K562 (cell line): ENCODE measurements around the gene CEND1. TPM values are rescaled to one million over a fixed set of nuclear protein-coding genes. Genes with fewer than 3 reads are reported as not detected.
A peak's percentile ranks its signal among the peaks of the same experiment; 100 is the strongest.

ENCODE experiments used
- ATAC-seq: fragments of 200-7000 bp; cut with Tn5 transposase; 3 replicates; pipeline ENCODE4 v1.9.1; 2020; ENCODE audit warnings: moderate library complexity
- BruUV-seq: library from RNA; stranded (reverse); fragments of 400-500 nt; replicated peaks from 2 replicates; lab custom pipeline; 2021; lab: Mats Ljungman, UMichigan
- CTCF ChIA-PET: fragments of 300-600 bp; formaldehyde crosslinking; extraction: SDS; loops from one replicate; lab custom pipeline; 2021; ENCODE audit warnings: low intra/inter-chr PET ratio; lab: Yijun Ruan, JAX
- POLR2A ChIA-PET: fragments of 300-600, 350-650 bp; sonication (Branson Sonifier 250); formaldehyde crosslinking; extraction: SDS; loops from one replicate; lab custom pipeline; 2021; ENCODE audit warnings: antibody characterized with exemption, inconsistent platforms; lab: Yijun Ruan, JAX
- DNase-seq, 4 experiments: peaks; one replicate each; pipeline versions ENCODE4 v3.0.0 to v3.0.0-alpha.2; 2011 to 2018; ENCODE audit warnings: low spot score in 3 of 4, mixed read lengths in 3 of 4; ENCODE audit errors: extremely low read depth in 1 of 4
- FAIRE-seq: peaks from 2 replicates; lab custom pipeline; 2011; peaks lifted over from hg19 to GRCh38; lab: Jason Lieb, UNC
- H2AFZ ChIP-seq: 2 replicates; pipeline ENCODE4 v1.6.0; 2011; ENCODE audit warnings: low read depth, low read length, control low read depth, inconsistent platforms
- H3K27ac ChIP-seq: fragments of 200-600 bp; 3 replicates; pipeline ENCODE4 v1.8.0; 2011; ENCODE audit warnings: low read depth, mild to moderate bottlenecking, control low read depth, inconsistent platforms, low read length, moderate library complexity, mixed read lengths; ENCODE audit errors: extremely low read depth
- H3K27me3 ChIP-seq, 2 experiments: fragments of 300-600 bp in 1 of 2; 2 replicates in 1 of 2; 3 replicates in 1 of 2; pipeline versions ENCODE4 v1.6.0 to v1.8.0; 2011; ENCODE audit warnings: inconsistent platforms in 2 of 2, low read length in 2 of 2, mild to moderate bottlenecking in 1 of 2, mixed read lengths in 1 of 2, moderate library complexity in 1 of 2; ENCODE audit not compliant: control insufficient read depth in 2 of 2, insufficient read depth in 2 of 2
- H3K36me3 ChIP-seq: fragments of 300-600 bp; 3 replicates; pipeline ENCODE4 v1.8.0; 2011; ENCODE audit warnings: mild to moderate bottlenecking, low read length, inconsistent platforms; ENCODE audit not compliant: control insufficient read depth, insufficient read depth
- H3K4me1 ChIP-seq, 2 experiments: fragments of 200-600 bp in 1 of 2; replicated peaks in 1 of 2; 2 replicates in 1 of 2; 3 replicates in 1 of 2; pipeline versions ENCODE4 v1.5.1 to v1.8.0; 2011; ENCODE audit warnings: inconsistent platforms in 2 of 2, low read length in 2 of 2, mild to moderate bottlenecking in 1 of 2, mixed read lengths in 1 of 2, moderate library complexity in 1 of 2; ENCODE audit not compliant: control insufficient read depth in 2 of 2, insufficient read depth in 2 of 2
- H3K4me2 ChIP-seq: 2 replicates; pipeline ENCODE4 v1.6.1; 2011; ENCODE audit warnings: low read length, control low read depth, inconsistent platforms, mixed read lengths; ENCODE audit not compliant: insufficient read depth
- H3K4me3 ChIP-seq: fragments of 200-600 bp; sonication (generic), shearing (Covaris generic); 2 replicates; pipeline ENCODE4 v1.5.1; 2016; ENCODE audit warnings: control low read depth, inconsistent platforms
- H3K79me2 ChIP-seq: fragments of 200-600 bp; 3 replicates; pipeline ENCODE4 v1.8.0; 2011; ENCODE audit warnings: low read length, inconsistent platforms; ENCODE audit not compliant: control insufficient read depth, insufficient read depth
- H3K9ac ChIP-seq, 2 experiments: 2 replicates each; pipeline versions ENCODE4 v1.6.0 to v1.6.1; 2011; ENCODE audit warnings: low read depth in 2 of 2, low read length in 2 of 2, control low read depth in 1 of 2, inconsistent platforms in 1 of 2, mild to moderate bottlenecking in 1 of 2, mixed read lengths in 1 of 2; ENCODE audit not compliant: insufficient read depth in 1 of 2
- H3K9me1 ChIP-seq: one replicate; pipeline ENCODE4 v1.6.0; 2011; ENCODE audit warnings: inconsistent platforms, mild to moderate bottlenecking, low read length, moderate library complexity; ENCODE audit not compliant: control insufficient read depth, insufficient read depth
- H3K9me3 ChIP-seq: replicated peaks from 2 replicates; pipeline ENCODE4 v1.5.1; 2011; ENCODE audit warnings: low read depth, low read length, inconsistent platforms; ENCODE audit not compliant: control insufficient read depth, insufficient read depth
- H4K20me1 ChIP-seq: replicated peaks from 2 replicates; pipeline ENCODE4 v1.6.1; 2011; ENCODE audit warnings: low read length, inconsistent platforms, mixed read lengths; ENCODE audit not compliant: control insufficient read depth, insufficient read depth
- BMI1 ChIP-seq: fragments of 150-350 bp; IDR thresholded peaks from 2 replicates; pipeline ENCODE4 v1.6.1; 2014; ENCODE audit warnings: low read length
- DACH1 ChIP-seq: fragments of 450-650 bp; IDR thresholded peaks from 2 replicates; pipeline ENCODE4 v1.6.1; 2018; ENCODE audit not compliant: partially characterized antibody
- ERF ChIP-seq: fragments of 450-650 bp; formaldehyde crosslinking; IDR thresholded peaks from 2 replicates; pipeline ENCODE4 v1.4.0; 2020; ENCODE audit warnings: mild to moderate bottlenecking, mixed read lengths
- GABPA ChIP-seq: fragments of 200-800 bp; sonication (Bioruptor generic); conservative IDR thresholded peaks from 2 replicates; pipeline ENCODE4 v1.6.1; 2016; ENCODE audit warnings: low read depth, missing genetic modification characterization, missing compliant biosample characterization
- KLF13 ChIP-seq: fragments of 450-650 bp; IDR thresholded peaks from 2 replicates; pipeline ENCODE4 v1.6.1; 2016; ENCODE audit warnings: missing genetic modification characterization, low read depth, mild to moderate bottlenecking, missing compliant biosample characterization, moderate library complexity, borderline replicate concordance
- MYC ChIP-seq, 2 experiments: fragments of 250-450 bp in 1 of 2; sonication (Bioruptor Pico) in 1 of 2; IDR thresholded peaks; 2 replicates each; pipeline versions ENCODE4 v1.5.1 to v1.6.1; 2012 to 2021; ENCODE audit warnings: low read depth in 2 of 2, borderline replicate concordance in 1 of 2, improper control_type of control experiment in 1 of 2, low read length in 1 of 2, mild to moderate bottlenecking in 1 of 2, moderate library complexity in 1 of 2
- PCBP1 ChIP-seq: fragments of 200-400 bp; formaldehyde crosslinking; IDR thresholded peaks from 2 replicates; pipeline ENCODE4 v1.6.1; 2018; ENCODE audit warnings: mild to moderate bottlenecking, low read depth, low read length; ENCODE audit not compliant: poor library complexity, severe bottlenecking
- POLR2G ChIP-seq: fragments of 200-400 bp; formaldehyde crosslinking; IDR thresholded peaks from 2 replicates; pipeline ENCODE4 v1.6.1; 2017; ENCODE audit warnings: low read depth, mild to moderate bottlenecking, antibody characterized with exemption, low read length, moderate library complexity
- SIN3A ChIP-seq, 2 experiments: fragments of 150-350 bp in 1 of 2; IDR thresholded peaks; 2 replicates each; pipeline ENCODE4 v1.6.1; 2011 to 2016; ENCODE audit warnings: borderline replicate concordance in 2 of 2, low read depth in 2 of 2, low read length in 2 of 2, mild to moderate bottlenecking in 2 of 2, moderate library complexity in 2 of 2; ENCODE audit not compliant: control insufficient read depth in 1 of 2
- TFAP4 ChIP-seq: sonication (generic); formaldehyde crosslinking; IDR thresholded peaks from 2 replicates; pipeline ENCODE4 v1.8.0; 2022; ENCODE audit warnings: missing genetic modification reagents, mild to moderate bottlenecking, moderate library complexity, borderline replicate concordance
- ZBTB7A ChIP-seq: IDR thresholded peaks from 2 replicates; pipeline ENCODE4 v1.6.1; 2011; ENCODE audit warnings: low read depth, mild to moderate bottlenecking, low read length, moderate library complexity, borderline replicate concordance; ENCODE audit not compliant: control insufficient read depth
- ZFX ChIP-seq: sonication (generic); formaldehyde crosslinking; IDR thresholded peaks from 2 replicates; pipeline ENCODE4 v1.8.0; 2022; ENCODE audit warnings: mild to moderate bottlenecking, missing genetic modification reagents, moderate library complexity
- ZNF740 ChIP-seq, 3 experiments: fragments of 200-800 bp in 1 of 3; sonication (Bioruptor generic) in 1 of 3; sonication (generic) in 1 of 3; formaldehyde crosslinking in 1 of 3; IDR thresholded peaks; 2 replicates each; pipeline versions ENCODE4 v1.6.1 to v1.8.0; 2016 to 2022; ENCODE audit warnings: mild to moderate bottlenecking in 2 of 3, missing compliant biosample characterization in 2 of 3, missing genetic modification characterization in 2 of 3, missing genetic modification reagents in 1 of 3
- WGBS: fragments of 100-300 bp; shearing (Covaris generic); methylation state at CpG from one replicate; pipeline ENCODE4 v1.1.6; 2016; ENCODE audit warnings: low coverage, mixed read lengths; ENCODE audit not compliant: insufficient coverage; ENCODE audit errors: missing lambda C conversion rate; 5-methylcytosine and 5-hydroxymethylcytosine counted together
- in situ Hi-C: fragments of 300-500 bp; cut with MboI; formaldehyde crosslinking; loops from 4 replicates; pipeline ENCODE4 v1.15.0; 2018; ENCODE audit warnings: inconsistent platforms, mixed read lengths
- intact Hi-C: fragments of 100-400 bp; cut with micrococcal nuclease; formaldehyde crosslinking; loops from 2 replicates; pipeline ENCODE4 v1.14.2; 2022
- polyA plus RNA-seq, 8 experiments: library from polyadenylated mRNA; depleted of rRNA in 4 of 8; stranded (reverse) in 5 of 8; unstranded in 3 of 8; fragments of >200 nt; fragmentation: Nextera tagmentation in 2 of 8; fragmentation: Illumina TruSeq in 1 of 8; extraction: Ambion mirVana in 2 of 8; extraction: Trizol in 1 of 8; gene quantifications; 2 replicates each; pipeline versions ENCODE4 v1.2.1 to v1.2.3, GENCODE V29; 2011 to 2014; ENCODE audit warnings: inconsistent platforms in 1 of 8, missing spikeins in 1 of 8
- total RNA-seq, 7 experiments: library from RNA; depleted of rRNA in 6 of 7; stranded (reverse); fragments of >200 nt in 6 of 7; fragmentation: Illumina TruSeq in 2 of 7; extraction: Trizol in 2 of 7; gene quantifications; 2 replicates each; pipeline versions ENCODE4 v1.2.1 to v1.2.3, GENCODE V29; 2011 to 2021; ENCODE audit warnings: low replicate concordance in 1 of 7

CEND1 gene
- total and polyA plus RNA-seq, 9 of the 15 experiments (the other 6 are each of a cell fraction or from before 2014, with no cell fraction given): 0.13 to 0.18 (median 0.16) TPM; not detected in 6

DNA sequence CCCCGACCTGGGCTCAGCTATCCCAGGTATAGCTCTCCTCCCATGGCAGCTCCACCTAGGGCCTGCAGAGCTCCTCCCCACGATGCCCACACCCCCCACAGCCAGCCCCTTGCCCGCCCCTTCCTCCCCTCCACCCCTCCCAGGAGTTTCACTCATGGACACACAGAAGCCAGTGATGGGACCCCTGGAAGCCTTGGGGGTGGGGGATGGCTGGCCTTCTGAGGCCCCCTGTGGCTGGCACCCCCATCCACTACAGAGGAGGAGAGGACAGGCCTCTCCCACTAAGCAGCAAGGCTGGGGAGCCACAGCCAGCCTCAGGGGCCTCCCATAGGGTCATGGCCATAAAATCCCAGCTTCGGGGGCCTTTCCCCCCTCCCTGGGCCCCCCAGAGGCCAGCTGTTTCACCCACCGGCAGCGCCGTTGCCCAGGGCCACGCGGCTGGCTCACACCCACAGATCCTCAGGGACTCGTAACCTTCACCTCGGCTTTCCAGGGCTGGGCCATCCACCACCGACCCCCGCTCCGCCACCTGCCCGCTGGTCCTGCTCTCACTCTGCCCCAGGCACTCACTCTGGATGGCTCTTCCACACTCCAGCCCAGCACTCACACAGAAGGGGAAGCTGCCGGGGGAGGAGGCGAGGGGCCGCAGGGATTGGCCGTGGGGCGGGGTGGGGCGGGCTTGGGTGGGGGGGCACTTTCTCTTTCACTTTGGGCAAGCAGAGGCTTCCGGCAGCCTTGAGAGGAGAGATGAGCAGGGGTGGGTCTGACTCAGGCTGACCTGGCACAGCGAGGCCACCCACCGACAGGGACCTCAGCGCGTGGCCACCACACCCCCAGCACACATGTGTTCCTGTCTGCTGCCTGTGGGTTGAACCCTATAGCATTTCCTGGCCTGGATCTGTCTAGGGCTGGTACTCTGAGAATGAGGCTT lies 6.0 kb upstream of the CEND1 start:
- H3K9me1 ChIP-seq: no peaks in the 10 kb centered on the region
- H3K27ac ChIP-seq: peak overlapping the region; percentile 71
- ATAC-seq (peak; percentile 72), FAIRE-seq (peak; percentile 83), DNase-seq (peak; percentile 66 to 87 (median 74))
- no peaks in the 10 kb centered on the region for H3K27me3 ChIP-seq
- H3K36me3 ChIP-seq: peaks cover 47% of the 10 kb centered on the region; the same call in 1 of the 3 replicates
- CTCF ChIA-PET: no interaction called here
- 16% methylated on average over 8 of the region's 26 CpGs for WGBS
- peaks cover 7 to 94% of the 10 kb centered on the region in 2 experiments for H3K4me1 ChIP-seq
- BruUV-seq: no TSS peak
- peak overlapping the region; percentile 73 for H3K4me3 ChIP-seq
- H4K20me1 ChIP-seq: no peaks in the 10 kb centered on the region
- peak overlapping the region; percentile 91 for H3K4me2 ChIP-seq
- no peaks in the 10 kb centered on the region for H3K9me3 ChIP-seq
- peak overlapping the region; percentile 53; the same call in 1 of the 2 replicates for H2AFZ ChIP-seq
- in situ Hi-C loops (no loop called here), intact Hi-C loops (loop anchor here (5.0 to 10.0 kb wide), 2 partner anchors 69 to 231 kb away; partner anchors contain the start of genes LMNTD2 and RASSF7)
- POLR2A ChIA-PET: interaction anchor here (0.8 to 2.2 kb wide), 8 partner anchors 7 to 238 kb away, joined by 3 to 26 read pairs (median 4); partner anchors contain the start of gene RPLP2
- H3K79me2 ChIP-seq: peaks cover 26% of the 10 kb centered on the region
- H3K9ac ChIP-seq: peak overlapping the region; percentile 66 to 95; a peak in 3 of 4 replicates
- TF ChIP-seq ZNF740 (CRISPR knock-in tag; IDR thresholded peaks at IDR 0.05) (peak; percentile 64), ZNF740 (tag; IDR thresholded peaks at IDR 0.05) (peak in 1 of 2 experiments; percentile 88; a peak in 2 of 4 replicates), POLR2G (peak; percentile 47; the same call in 1 of the 2 replicates), DACH1 (peak; percentile 23), SIN3A (IDR thresholded peaks at IDR 0.05; ENCODE audit: borderline replicate concordance in 2 of 2, control insufficient read depth in 1 of 2, low read depth in 2 of 2, low read length in 2 of 2) (peak in 1 of 2 experiments; percentile 79; a peak in 2 of 4 replicates), BMI1 (no peak), ZBTB7A (peak; percentile 36; the same call in 1 of the 2 replicates), KLF13 (0 out of 2 replicates have a peak, but pooled peaks have one; percentile 27), MYC (IDR thresholded peaks at IDR 0.05; ENCODE audit: low read depth, low read length) (no peak; the same call in 1 of the 2 replicates), MYC (CRISPR knock-in tag; IDR thresholded peaks at IDR 0.05; ENCODE audit: borderline replicate concordance, low read depth) (no peak), PCBP1 (peak; percentile 51), ZFX (CRISPR knock-in tag) (0 out of 2 replicates have a peak, but pooled peaks have one; percentile 1), ERF (CRISPR knock-in tag) (no peak), TFAP4 (CRISPR knock-in tag) (peak; percentile 77; the same call in 1 of the 2 replicates), GABPA (peak; percentile 34)
